Ovary (tissue), 9 donors: ENCODE data around the gene IRF8. TPM values are rescaled to one million over a fixed set of nuclear protein-coding genes. Genes with fewer than 3 reads are reported as not detected.

Experiments
- DNase-seq, 5 donors: peaks; one replicate each; pipeline ENCODE4 v3.0.0-alpha.2; 2019 to 2020
- H3K27ac ChIP-seq, 2 donors: fragments of 200-600 bp; one replicate each; pipeline versions ENCODE4 v1.5.1 to v1.8.0; 2019 to 2022
- H3K27me3 ChIP-seq: fragments of 200-600 bp; one replicate; pipeline ENCODE4 v1.8.0; 2022
- H3K36me3 ChIP-seq: fragments of 200-600 bp; sonication (generic); one replicate; pipeline ENCODE4 v1.5.1; 2019
- H3K4me1 ChIP-seq: one replicate; pipeline ENCODE4 v1.8.1; 2013; ENCODE audit warnings: mild to moderate bottlenecking, moderate library complexity; ENCODE audit not compliant: insufficient read depth
- H3K4me3 ChIP-seq: fragments of 200-600 bp; sonication (generic); one replicate; pipeline ENCODE4 v1.5.1; 2017
- H3K9me3 ChIP-seq, 2 donors: fragments of 200-600 bp in 1 of 2; sonication (generic) in 1 of 2; one replicate each; pipeline versions ENCODE4 v1.5.1 to v1.8.1; 2013 to 2019; ENCODE audit warnings: mild to moderate bottlenecking in 1 of 2, moderate library complexity in 1 of 2
- EP300 ChIP-seq: sonication (generic); formaldehyde crosslinking; IDR thresholded peaks from one replicate; pipeline ENCODE4 v1.6.1; 2017; ENCODE audit warnings: antibody characterized with exemption
- POLR2A ChIP-seq: fragments of 450-650 bp; IDR thresholded peaks from one replicate; pipeline ENCODE4 v1.6.1; 2017; ENCODE audit warnings: antibody characterized with exemption, mild to moderate bottlenecking, moderate library complexity
- WGBS, 3 donors: extraction: QIAGEN DNeasy Blood & Tissue Kit in 1 of 3; methylation state at CpG; one replicate each; pipeline versions ENCODE4 v1.1.5 to v1.1.7; 2013 to 2017; 5-methylcytosine and 5-hydroxymethylcytosine counted together
- intact Hi-C, 4 donors: fragments of 100-400 bp; cut with DNase I; formaldehyde crosslinking; loops; one replicate each; pipeline versions ENCODE4 v1.11.0 to v1.15.1; 2022 to 2023
- microRNA-seq, 3 donors: library from miRNA; unstranded; fragments of <30 nt; microRNA quantifications; one replicate each; pipeline versions ENCODE4 to v1.2.0, GENCODE V29; 2019 to 2020
- polyA plus RNA-seq, 2 donors: library from polyadenylated mRNA; stranded (reverse); fragments of 200-250 nt in 1 of 2; fragments of 350-450 nt in 1 of 2; fragmentation: Illumina TruSeq in 1 of 2; extraction: RNeasy Lipid Tissue Mini Kit (QIAGEN cat#74804) in 1 of 2; gene quantifications; one replicate each; pipeline ENCODE4 v1.2.3, GENCODE V29; 2013 to 2014
- small RNA-seq: library from RNA; depleted of rRNA; stranded (forward); fragments of <200 nt; gene quantifications from one replicate; pipeline ENCODE3, GENCODE V24; 2016
- total RNA-seq, 7 donors: library from RNA; depleted of rRNA in 2 of 7; stranded (reverse); fragments of >200 nt in 2 of 7; fragmentation: NEBNext Ultra II Directional in 3 of 7; extraction: Animal tissue kit (Norgen Biotek cat#: 25700) in 3 of 7; gene quantifications; one replicate each; pipeline versions ENCODE4 v1.1.0 to v1.2.4, GENCODE V29; 2016 to 2023
- TF ChIP-seq, protein P1 (sequence below), 3 donors: fragments of 450-650 bp in 2 of 3; fragments of 200-600 bp in 1 of 3; IDR thresholded peaks; one replicate each; pipeline versions ENCODE4 v1.5.1 to v1.8.0; 2016 to 2022; ENCODE audit warnings: antibody characterized with exemption in 3 of 3, mild to moderate bottlenecking in 1 of 3
- donor health status: DM: no; HTN: no; CAD: no; lungs with moderate emphysema.
- donor health status: DM: no; HTN: no; CAD: no.
- donor health status: Bipolar disorder and iron deficiency.
- donor health status: DM: yes; HTN: yes; CAD: no.
- donor health status: DM: no; HTN: no; CAD: no.
- donor health status: DM: yes; HTN: yes; CAD: no.

The IRF8 gene
- total and polyA plus RNA-seq, 9 donors, result 1.8 to 24.1 (median 3.6) TPM

DNA sequence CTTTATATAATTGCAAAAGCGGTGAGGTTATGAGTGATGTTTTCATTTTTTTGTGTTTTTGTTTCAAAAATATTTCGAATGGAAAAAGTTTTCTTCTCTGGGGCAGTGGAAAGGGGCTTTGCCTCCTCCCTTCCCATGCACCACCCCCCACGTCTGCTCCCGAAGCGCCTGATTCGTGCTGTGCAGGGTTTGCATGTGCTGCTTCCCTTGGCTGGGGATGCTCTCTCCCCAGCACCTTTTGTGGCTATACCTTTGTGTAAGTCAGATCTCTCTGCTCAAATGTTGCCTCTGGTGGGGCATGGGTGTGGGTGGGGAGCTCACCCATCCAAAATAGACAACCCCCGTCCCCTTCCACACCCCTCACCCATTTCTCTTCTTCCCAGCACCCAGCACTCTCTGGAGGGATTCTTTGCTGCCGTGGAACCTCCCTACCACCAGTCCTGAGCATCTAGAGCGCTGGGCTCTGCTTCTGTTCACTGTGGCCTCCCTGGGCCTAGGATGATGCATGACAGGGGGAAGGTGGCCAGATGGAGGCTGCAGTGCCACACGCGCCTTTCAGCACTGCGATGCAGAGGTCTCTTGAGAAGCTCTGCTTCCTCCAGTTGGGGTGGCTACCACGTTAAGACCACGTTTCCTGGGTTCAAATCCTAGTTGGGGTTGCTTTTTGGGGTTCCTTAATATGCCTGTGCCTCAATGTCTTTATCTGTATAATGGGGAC, 71.2 kb downstream of the IRF8 start:
- Histone ChIP-seq H3K27me3 (no peaks in the 10 kb centered on the region), H3K4me3 (no peak overlapping the region), H3K36me3 (no peaks in the 10 kb centered on the region), H3K9me3 (no peaks in the 10 kb centered on the region), H3K4me1 (peaks cover 8% of the 10 kb centered on the region), H3K27ac (peak overlapping the region in 1 of 2 donors; percentile 32)
- TF ChIP-seq EP300 (no peak), POLR2A (no peak)
- TF ChIP-seq, protein P1, sequence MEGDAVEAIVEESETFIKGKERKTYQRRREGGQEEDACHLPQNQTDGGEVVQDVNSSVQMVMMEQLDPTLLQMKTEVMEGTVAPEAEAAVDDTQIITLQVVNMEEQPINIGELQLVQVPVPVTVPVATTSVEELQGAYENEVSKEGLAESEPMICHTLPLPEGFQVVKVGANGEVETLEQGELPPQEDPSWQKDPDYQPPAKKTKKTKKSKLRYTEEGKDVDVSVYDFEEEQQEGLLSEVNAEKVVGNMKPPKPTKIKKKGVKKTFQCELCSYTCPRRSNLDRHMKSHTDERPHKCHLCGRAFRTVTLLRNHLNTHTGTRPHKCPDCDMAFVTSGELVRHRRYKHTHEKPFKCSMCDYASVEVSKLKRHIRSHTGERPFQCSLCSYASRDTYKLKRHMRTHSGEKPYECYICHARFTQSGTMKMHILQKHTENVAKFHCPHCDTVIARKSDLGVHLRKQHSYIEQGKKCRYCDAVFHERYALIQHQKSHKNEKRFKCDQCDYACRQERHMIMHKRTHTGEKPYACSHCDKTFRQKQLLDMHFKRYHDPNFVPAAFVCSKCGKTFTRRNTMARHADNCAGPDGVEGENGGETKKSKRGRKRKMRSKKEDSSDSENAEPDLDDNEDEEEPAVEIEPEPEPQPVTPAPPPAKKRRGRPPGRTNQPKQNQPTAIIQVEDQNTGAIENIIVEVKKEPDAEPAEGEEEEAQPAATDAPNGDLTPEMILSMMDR (IDR thresholded peaks at IDR 0.05), result no peak
- WGBS, 3 donors, result 36 to 47% (median 42%) methylated on average over 14 of the region's 14 CpGs
- no peak for DNase-seq
- intact Hi-C loops, result no loop called here

GRCh38 chr16:85970738-85971137, 71.8 kb downstream of the IRF8 start:
- no peak overlapping the region for H3K27ac ChIP-seq
- peaks cover 8% of the 10 kb centered on the region for H3K4me1 ChIP-seq
- WGBS, 3 donors, result 19 to 34% (median 20%) methylated on average over 3 of the region's 3 CpGs
- no peak for DNase-seq
- no peaks in the 10 kb centered on the region for H3K36me3 ChIP-seq
- TF ChIP-seq POLR2A (no peak), EP300 (no peak)
- TF ChIP-seq, protein P1 (IDR thresholded peaks at IDR 0.05), result no peak
- H3K9me3 ChIP-seq, result no peaks in the 10 kb centered on the region
- H3K27me3 ChIP-seq, result no peaks in the 10 kb centered on the region
- H3K4me3 ChIP-seq, result no peak overlapping the region
- intact Hi-C loops, result no loop called here

Small RNA genes within 50 kb of the gene (microRNA-seq; reads per million reads assigned to microRNA genes)
- 0 to 0.16 (median 0) reads per million in 3 donors for gene MIR6774

Small RNA genes within 50 kb of the gene (small RNA-seq; reads per million reads assigned to genes)
- not detected for gene MIR6774

Other genes with a start within 250 kb of the IRF8 start
- gene GINS2, start 210.2 kb upstream of the IRF8 start, total RNA-seq, result 1 to 10 TPM in 3 of 7 donors, under 1 TPM in 4; 0.23 to 1.6 (median 0.95) TPM
- gene GINS2, start 210.2 kb upstream of the IRF8 start, polyA plus RNA-seq, result 1 to 10 TPM; 1.4 to 1.6 TPM
- gene C16orf74, start 148.1 kb upstream of the IRF8 start, total RNA-seq, result 1 to 10 TPM in 1 of 7 donors, under 1 TPM in 5, not detected in 1; 0.38 to 1.5 (median 0.60) TPM
- gene C16orf74, start 148.1 kb upstream of the IRF8 start, polyA plus RNA-seq, result 1 to 10 TPM in 1 of 2 donors, not detected in 1; 1.2 TPM
- 10 to 100 TPM; 16.6 to 32.5 (median 21.5) TPM for gene EMC8, start 99.6 kb upstream of the IRF8 start, total RNA-seq
- gene EMC8, start 99.6 kb upstream of the IRF8 start, polyA plus RNA-seq, result 10 to 100 TPM in 1 of 2 donors, 1 to 10 TPM in 1; 9.4 to 15.0 TPM
- 100 to 1,000 TPM; 378 to 540 (median 455) TPM for gene COX4I1, start 99.5 kb upstream of the IRF8 start, total RNA-seq
- gene COX4I1, start 99.5 kb upstream of the IRF8 start, polyA plus RNA-seq, result 100 to 1,000 TPM; 484 to 750 TPM